K562 (cell line): Measurements from ENCODE around the gene DCUN1D3. TPM values are rescaled to one million over a fixed set of nuclear protein-coding genes. Genes with fewer than 3 reads are reported as not detected.
A peak's percentile ranks its signal among the peaks of the same experiment; 100 is the strongest.

Source experiments
- CHD4 ChIP-seq: fragments of 200-600 bp; sonication (generic); IDR thresholded peaks from 3 replicates; pipeline ENCODE4 v1.6.1; 2012; ENCODE audit warnings: low read depth, mild to moderate bottlenecking, mixed read lengths, low read length, inconsistent platforms; ENCODE audit not compliant: insufficient read depth, insufficient replicate concordance, poor library complexity, severe bottlenecking
- CSDE1 ChIP-seq, 2 experiments: fragments of 450-650 bp; IDR thresholded peaks; 2 replicates each; pipeline ENCODE4 v1.6.1; 2016; ENCODE audit warnings: mild to moderate bottlenecking in 1 of 2
- ELF4 ChIP-seq: fragments of 450-650 bp; formaldehyde crosslinking; IDR thresholded peaks from 2 replicates; pipeline ENCODE4 v1.4.0; 2022; ENCODE audit warnings: missing genetic modification characterization
- FUS ChIP-seq: fragments of 200-400 bp; formaldehyde crosslinking; optimal IDR thresholded peaks from 2 replicates; pipeline ENCODE3; 2017; ENCODE audit warnings: low read depth, low read length
- IFI16 ChIP-seq: fragments of 250-450 bp; sonication (Bioruptor Pico); IDR thresholded peaks from 2 replicates; pipeline ENCODE4 v2.1.2; 2022; ENCODE audit warnings: mild to moderate bottlenecking, inconsistent platforms
- KDM4B ChIP-seq, 2 experiments: fragments of 450-650 bp in 1 of 2; sonication (generic) in 1 of 2; IDR thresholded peaks; 2 replicates each; pipeline ENCODE4 v1.6.1; 2016 to 2017; ENCODE audit warnings: borderline replicate concordance in 2 of 2, antibody characterized with exemption in 1 of 2, low read depth in 1 of 2, mild to moderate bottlenecking in 1 of 2
- KDM5B ChIP-seq: fragments of 200-600 bp; sonication (generic); IDR thresholded peaks from 2 replicates; pipeline ENCODE4 v1.6.1; 2012; ENCODE audit warnings: low read depth, mild to moderate bottlenecking, moderate library complexity, low read length, control low read depth, inconsistent platforms; ENCODE audit not compliant: insufficient replicate concordance
- MED1 ChIP-seq: sonication (generic); formaldehyde crosslinking; IDR thresholded peaks from 2 replicates; pipeline ENCODE4 v1.8.1; 2023; ENCODE audit warnings: missing genetic modification reagents, borderline replicate concordance
- MEF2A ChIP-seq: IDR thresholded peaks from 2 replicates; pipeline ENCODE4 v1.6.1; 2011; ENCODE audit warnings: low read depth, mild to moderate bottlenecking, low read length, moderate library complexity; ENCODE audit not compliant: control insufficient read depth
- SRF ChIP-seq, 2 experiments: fragments of 250-450, 450-650 bp in 1 of 2; sonication (Bioruptor Pico) in 1 of 2; sonication (generic) in 1 of 2; formaldehyde crosslinking; IDR thresholded peaks; 2 replicates each; pipeline versions ENCODE4 v1.5.0 to v1.5.1; 2020 to 2022; ENCODE audit warnings: mild to moderate bottlenecking in 1 of 2, missing genetic modification reagents in 1 of 2
- XRCC4 ChIP-seq: IDR thresholded peaks from one replicate; pipeline ENCODE4 v1.6.1; 2011; ENCODE audit not compliant: insufficient read depth, insufficient read length; ENCODE audit errors: extremely low read depth
- ZNF354B ChIP-seq: fragments of 250-450 bp; sonication (Bioruptor Pico); IDR thresholded peaks from 2 replicates; pipeline ENCODE4 v1.4.0; 2020
- ZNF644 ChIP-seq: fragments of 200-800 bp; sonication (Bioruptor generic); IDR thresholded peaks from 2 replicates; pipeline ENCODE4 v1.6.1; 2016; ENCODE audit warnings: low read depth, missing genetic modification characterization, missing compliant biosample characterization
- polyA plus RNA-seq, 8 experiments: library from polyadenylated mRNA; depleted of rRNA in 4 of 8; stranded (reverse) in 5 of 8; unstranded in 3 of 8; fragments of >200 nt; fragmentation: Nextera tagmentation in 2 of 8; fragmentation: Illumina TruSeq in 1 of 8; extraction: Ambion mirVana in 2 of 8; extraction: Trizol in 1 of 8; gene quantifications; 2 replicates each; pipeline versions ENCODE4 v1.2.1 to v1.2.3, GENCODE V29; 2011 to 2014; ENCODE audit warnings: inconsistent platforms in 1 of 8, missing spikeins in 1 of 8
- total RNA-seq, 7 experiments: library from RNA; depleted of rRNA in 6 of 7; stranded (reverse); fragments of >200 nt in 6 of 7; fragmentation: Illumina TruSeq in 2 of 7; extraction: Trizol in 2 of 7; gene quantifications; 2 replicates each; pipeline versions ENCODE4 v1.2.1 to v1.2.3, GENCODE V29; 2011 to 2021; ENCODE audit warnings: low replicate concordance in 1 of 7
- TF ChIP-seq, protein P1 (sequence below): fragments of 250-450 bp; sonication (Bioruptor Pico); IDR thresholded peaks from 2 replicates; pipeline ENCODE4 v1.4.0; 2020; ENCODE audit warnings: borderline replicate concordance
- TF ChIP-seq, protein P2 (sequence below): fragments of 450-650 bp; IDR thresholded peaks from 2 replicates; pipeline ENCODE4 v1.6.1; 2018; ENCODE audit not compliant: partially characterized antibody
- TF ChIP-seq, protein P3 (sequence below): fragments of 450-650 bp; IDR thresholded peaks from 2 replicates; pipeline ENCODE4 v1.6.1; 2014; ENCODE audit warnings: low read depth, mild to moderate bottlenecking, moderate library complexity, borderline replicate concordance

The DCUN1D3 gene
- total and polyA plus RNA-seq, 9 of the 15 experiments (the other 6 are each of a cell fraction or from before 2014, with no cell fraction given) = 1.0 to 4.7 (median 2.2) TPM

DNA sequence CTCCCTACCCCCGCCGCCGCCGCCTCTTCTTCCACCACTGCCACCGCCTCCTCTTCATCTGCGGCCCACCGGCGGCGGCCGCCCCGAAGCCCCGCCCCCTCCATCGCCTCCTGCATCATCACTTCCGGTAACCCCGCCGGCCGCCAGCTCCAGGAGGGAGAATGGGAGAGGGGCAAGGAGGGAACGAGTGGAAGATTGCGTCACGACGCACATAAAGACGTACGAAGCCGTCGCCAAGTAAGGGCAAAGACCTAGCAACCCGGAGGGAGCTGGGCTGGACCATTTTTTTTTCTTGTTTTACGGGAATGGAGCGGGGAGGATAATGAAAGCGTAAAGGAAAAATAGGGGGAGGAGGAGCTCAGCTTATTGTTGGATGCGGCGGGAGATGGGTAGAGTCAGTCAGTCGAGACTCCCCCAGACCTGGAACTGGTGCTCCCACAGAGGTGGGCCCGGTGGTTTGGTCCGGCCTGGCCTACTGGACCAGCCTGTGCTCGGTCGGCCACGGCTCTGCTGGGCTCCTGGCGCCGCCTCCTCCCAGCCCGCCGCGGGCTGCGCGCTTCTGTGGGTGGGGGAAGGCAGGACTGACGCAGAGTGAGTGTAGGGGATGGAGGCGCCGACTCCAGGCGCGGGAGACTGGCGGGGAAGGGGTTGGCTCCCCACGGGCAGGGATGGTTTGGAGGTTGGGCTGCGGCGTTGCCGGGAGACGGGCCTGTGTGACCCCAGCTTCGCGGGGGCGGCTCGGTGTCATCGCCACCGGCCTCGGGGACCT lies at the start of gene DCUN1D3, which contains the start of gene LYRM1 (continued):
- TF ChIP-seq, protein P1, sequence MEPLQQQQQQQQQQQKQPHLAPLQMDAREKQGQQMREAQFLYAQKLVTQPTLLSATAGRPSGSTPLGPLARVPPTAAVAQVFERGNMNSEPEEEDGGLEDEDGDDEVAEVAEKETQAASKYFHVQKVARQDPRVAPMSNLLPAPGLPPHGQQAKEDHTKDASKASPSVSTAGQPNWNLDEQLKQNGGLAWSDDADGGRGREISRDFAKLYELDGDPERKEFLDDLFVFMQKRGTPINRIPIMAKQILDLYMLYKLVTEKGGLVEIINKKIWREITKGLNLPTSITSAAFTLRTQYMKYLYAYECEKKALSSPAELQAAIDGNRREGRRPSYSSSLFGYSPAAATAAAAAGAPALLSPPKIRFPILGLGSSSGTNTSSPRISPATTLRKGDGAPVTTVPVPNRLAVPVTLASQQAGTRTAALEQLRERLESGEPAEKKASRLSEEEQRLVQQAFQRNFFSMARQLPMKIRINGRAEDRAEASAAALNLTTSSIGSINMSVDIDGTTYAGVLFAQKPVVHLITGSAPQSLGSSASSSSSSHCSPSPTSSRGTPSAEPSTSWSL (CRISPR knock-in tag) = no peak
- TF ChIP-seq ZNF354B (CRISPR knock-in tag) (no peak), MEF2A (no peak), SRF (CRISPR knock-in tag; IDR thresholded peaks at IDR 0.05) (peak; percentile 45 to 89; a peak in 3 of 4 replicates), KDM5B (peak; percentile 68), CHD4 (no peak), KDM4B (IDR thresholded peaks at IDR 0.05; ENCODE audit: borderline replicate concordance in 2 of 2, low read depth in 1 of 2) (no peak), MED1 (CRISPR knock-in tag) (no peak), ELF4 (CRISPR knock-in tag) (0 out of 2 replicates have a peak, but pooled peaks have one; percentile 44), XRCC4 (no peak), IFI16 (CRISPR knock-in tag) (no peak), FUS (no peak), ZNF644 (tag) (no peak), CSDE1 (IDR thresholded peaks at IDR 0.05) (peak in 1 of 2 experiments; percentile 54; a peak in 1 of 4 replicates)
- TF ChIP-seq, protein P2, sequence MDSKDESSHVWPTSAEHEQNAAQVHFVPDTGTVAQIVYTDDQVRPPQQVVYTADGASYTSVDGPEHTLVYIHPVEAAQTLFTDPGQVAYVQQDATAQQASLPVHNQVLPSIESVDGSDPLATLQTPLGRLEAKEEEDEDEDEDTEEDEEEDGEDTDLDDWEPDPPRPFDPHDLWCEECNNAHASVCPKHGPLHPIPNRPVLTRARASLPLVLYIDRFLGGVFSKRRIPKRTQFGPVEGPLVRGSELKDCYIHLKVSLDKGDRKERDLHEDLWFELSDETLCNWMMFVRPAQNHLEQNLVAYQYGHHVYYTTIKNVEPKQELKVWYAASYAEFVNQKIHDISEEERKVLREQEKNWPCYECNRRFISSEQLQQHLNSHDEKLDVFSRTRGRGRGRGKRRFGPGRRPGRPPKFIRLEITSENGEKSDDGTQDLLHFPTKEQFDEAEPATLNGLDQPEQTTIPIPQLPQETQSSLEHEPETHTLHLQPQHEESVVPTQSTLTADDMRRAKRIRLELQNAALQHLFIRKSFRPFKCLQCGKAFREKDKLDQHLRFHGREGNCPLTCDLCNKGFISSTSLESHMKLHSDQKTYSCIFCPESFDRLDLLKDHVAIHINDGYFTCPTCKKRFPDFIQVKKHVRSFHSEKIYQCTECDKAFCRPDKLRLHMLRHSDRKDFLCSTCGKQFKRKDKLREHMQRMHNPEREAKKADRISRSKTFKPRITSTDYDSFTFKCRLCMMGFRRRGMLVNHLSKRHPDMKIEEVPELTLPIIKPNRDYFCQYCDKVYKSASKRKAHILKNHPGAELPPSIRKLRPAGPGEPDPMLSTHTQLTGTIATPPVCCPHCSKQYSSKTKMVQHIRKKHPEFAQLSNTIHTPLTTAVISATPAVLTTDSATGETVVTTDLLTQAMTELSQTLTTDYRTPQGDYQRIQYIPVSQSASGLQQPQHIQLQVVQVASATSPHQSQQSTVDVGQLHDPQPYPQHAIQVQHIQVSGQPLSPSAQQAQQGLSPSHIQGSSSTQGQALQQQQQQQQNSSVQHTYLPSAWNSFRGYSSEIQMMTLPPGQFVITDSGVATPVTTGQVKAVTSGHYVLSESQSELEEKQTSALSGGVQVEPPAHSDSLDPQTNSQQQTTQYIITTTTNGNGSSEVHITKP = peak; percentile 100
- TF ChIP-seq, protein P3, sequence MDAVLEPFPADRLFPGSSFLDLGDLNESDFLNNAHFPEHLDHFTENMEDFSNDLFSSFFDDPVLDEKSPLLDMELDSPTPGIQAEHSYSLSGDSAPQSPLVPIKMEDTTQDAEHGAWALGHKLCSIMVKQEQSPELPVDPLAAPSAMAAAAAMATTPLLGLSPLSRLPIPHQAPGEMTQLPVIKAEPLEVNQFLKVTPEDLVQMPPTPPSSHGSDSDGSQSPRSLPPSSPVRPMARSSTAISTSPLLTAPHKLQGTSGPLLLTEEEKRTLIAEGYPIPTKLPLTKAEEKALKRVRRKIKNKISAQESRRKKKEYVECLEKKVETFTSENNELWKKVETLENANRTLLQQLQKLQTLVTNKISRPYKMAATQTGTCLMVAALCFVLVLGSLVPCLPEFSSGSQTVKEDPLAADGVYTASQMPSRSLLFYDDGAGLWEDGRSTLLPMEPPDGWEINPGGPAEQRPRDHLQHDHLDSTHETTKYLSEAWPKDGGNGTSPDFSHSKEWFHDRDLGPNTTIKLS = peak; percentile 61; the same call in 1 of the 2 replicates
